T-helper 1 cell treated with Interleukin-12 subunit alpha and Interleukin-12 subunit beta and Interleukin-4 antibody, amounts not matched to agents 30 ng/mL and 1 ng/mL, for 36 hours (primary cell): ENCODE measurements around the gene BCCIP. TPM values are rescaled to one million over a fixed set of nuclear protein-coding genes. Genes with fewer than 3 reads are reported as not detected.

Source experiments
- intact Hi-C: fragments of 100-400 bp; cut with micrococcal nuclease; formaldehyde crosslinking; loops from one replicate; pipeline ENCODE4 v1.15.1; 2024
- total RNA-seq: library from RNA; stranded (reverse); gene quantifications from 2 replicates; pipeline ENCODE4 v1.2.3, GENCODE V29; 2022

The BCCIP gene
- total RNA-seq, 1 donor from 2014 or later: 66.4 TPM

- intact Hi-C loops: no loop called here
Observed at GRCh38 chr10:125797994-125798662, 25.2 kb upstream of the BCCIP start.

DNA sequence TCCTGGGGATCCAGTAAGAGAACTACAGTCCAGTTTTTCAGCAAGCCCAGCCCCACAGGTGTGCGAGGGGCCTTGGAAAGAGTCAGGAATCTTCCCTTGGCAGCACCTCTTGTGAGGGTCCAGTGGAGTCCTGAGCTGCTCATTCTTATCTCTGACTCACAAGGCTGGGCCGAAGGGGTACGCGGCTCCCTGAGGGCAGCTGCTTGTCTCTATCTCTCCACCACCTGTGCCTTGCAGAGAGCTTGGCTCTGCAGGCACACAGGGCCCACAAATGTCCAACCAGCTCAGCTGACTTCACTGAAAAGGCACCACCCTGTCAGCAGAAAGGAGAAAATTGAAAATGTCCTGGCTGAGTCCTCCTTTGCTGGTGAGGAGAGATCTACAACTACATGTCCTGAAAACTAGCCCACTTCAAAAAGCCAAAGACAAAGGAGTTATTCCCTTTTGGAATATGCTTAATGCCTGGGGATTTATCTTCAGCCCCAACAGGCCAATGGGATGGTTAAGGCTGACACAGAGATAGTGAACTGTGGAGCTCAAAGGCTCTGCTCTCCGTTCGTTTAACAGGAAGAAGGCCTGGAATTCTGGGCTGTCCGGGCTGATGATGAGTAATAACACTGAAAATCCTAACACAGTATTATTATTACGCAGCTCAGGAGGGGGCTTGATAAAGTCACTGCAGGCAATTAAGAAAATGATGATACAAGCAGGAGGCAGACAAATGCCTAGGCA is 23.7 kb upstream of the BCCIP start:
- intact Hi-C loops: no loop called here

GRCh38 chr10:125801574-125801973 is 21.8 kb upstream of the BCCIP start:
- intact Hi-C loops: no loop called here

DNA sequence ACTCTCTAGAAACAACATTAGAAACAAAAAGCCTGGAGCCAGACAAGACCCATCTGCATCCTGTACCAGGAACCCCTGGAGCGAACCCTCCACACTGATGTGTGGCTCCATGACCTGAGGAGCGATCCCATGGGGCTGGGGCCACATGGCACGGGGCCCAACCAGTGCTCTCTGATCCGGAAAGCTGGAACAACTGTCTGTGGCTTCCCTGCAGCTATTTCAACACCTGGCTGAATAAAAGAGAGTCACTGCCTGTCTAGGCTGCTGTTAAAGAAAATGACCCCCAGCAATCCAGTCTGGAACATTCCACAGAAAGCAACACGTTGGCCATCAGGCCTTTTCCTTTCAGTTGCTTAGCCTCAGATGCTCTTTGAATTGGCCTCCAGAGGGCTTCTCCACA is 21.2 kb upstream of the BCCIP start:
- intact Hi-C loops: no loop called here

- intact Hi-C loops: no loop called here
Observed at GRCh38 chr10:125802739-125803138, 20.6 kb upstream of the BCCIP start.

DNA sequence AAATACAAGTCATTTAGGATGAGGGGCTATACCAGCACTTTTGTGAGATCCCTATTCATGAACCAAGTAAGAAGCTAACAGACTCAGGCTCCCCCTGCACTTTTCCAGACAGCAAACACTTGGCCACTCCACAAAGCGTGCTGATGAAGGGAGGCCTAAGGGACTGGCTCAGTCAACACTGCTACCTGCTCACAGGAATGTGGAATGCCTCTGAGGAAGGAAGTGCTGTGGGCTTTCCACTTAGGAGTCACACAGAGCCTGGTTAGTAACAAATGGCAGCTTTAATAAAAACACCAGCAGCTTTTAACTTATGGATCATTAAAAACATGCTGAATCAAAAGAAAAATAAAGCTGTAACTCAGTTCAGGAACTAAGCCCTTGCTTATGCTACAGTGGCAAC is 15.3 kb upstream of the BCCIP start:
- intact Hi-C loops: no loop called here

DNA sequence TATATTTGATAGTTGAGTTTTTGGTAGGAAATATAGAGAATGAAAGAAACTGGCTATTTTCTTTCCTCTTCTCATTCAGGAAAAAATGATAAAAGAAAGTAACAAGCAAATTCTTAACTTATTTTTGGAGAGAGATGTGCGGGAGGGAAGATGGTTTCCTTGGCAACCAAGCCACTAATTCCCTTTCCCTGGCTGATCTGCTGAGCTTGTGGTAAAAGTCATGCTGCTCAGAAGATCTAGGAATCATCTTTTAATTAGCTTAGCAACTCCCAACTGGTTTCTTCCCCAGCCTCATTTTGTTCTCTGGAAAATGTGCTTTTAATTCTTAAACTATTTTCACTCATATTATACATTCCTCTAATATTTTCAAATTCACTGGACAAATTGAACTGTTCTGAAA is 12.1 kb upstream of the BCCIP start:
- intact Hi-C loops: no loop called here

GRCh38 chr10:125812128-125812750 is 11.1 kb upstream of the BCCIP start:
- intact Hi-C loops: no loop called here

- intact Hi-C loops: no loop called here
Observed at GRCh38 chr10:125815764-125816163, 7.6 kb upstream of the BCCIP start.

DNA sequence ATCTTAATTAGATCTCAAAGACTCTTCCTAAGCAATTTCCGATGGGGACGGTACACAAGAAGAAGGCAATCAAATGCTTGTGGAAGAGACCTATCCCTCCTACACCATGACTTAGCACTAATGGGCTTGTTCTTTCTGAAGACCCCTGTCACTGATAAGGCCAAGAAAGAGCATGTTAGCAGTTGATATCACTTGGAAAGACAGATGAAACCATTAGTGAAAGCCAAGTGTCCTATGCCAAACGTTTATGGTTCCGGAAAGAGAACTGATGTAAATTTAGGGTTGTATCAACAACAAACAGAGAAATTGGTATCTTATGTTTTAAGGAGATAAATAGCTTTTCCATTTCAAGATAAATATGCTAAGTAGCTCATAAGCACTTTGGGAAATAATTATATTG is 6.8 kb upstream of the BCCIP start:
- intact Hi-C loops: no loop called here

GRCh38 chr10:125817337-125817946 is 5.9 kb upstream of the BCCIP start:
- intact Hi-C loops: no loop called here

DNA sequence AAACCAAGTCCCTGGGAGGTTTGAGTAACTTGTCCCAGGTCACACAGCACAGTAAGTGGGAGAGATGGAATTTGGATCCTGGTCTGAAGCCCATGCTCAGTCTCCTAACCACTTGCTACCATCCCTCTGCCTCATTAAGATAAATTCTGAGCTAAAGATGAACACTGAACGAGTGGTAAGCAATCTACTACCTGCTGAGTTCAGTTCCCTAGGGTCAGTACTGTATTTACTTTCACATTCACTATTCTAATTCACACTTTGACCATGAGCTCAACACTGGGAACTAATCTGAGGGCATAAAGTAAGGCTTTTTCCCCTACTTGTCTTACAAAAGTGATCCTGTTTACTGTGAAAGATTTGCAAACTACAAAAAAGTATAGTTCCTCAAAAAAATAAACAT is 2.6 kb upstream of the BCCIP start:
- intact Hi-C loops: loop anchor here (5.0 kb wide), 2 partner anchors 222 to 1018 kb away; partner anchors contain the start of gene ABRAXAS2

- intact Hi-C loops: loop anchor here (1.0 to 5.0 kb wide), 6 partner anchors 73 to 1405 kb away; partner anchors contain the start of genes ABRAXAS2, EDRF1, FANK1 and OAT
Observed at GRCh38 chr10:125823663-125824251, 411 bp downstream of the BCCIP start.

- intact Hi-C loops: loop anchor here (5.0 kb wide), 2 partner anchors 218 to 1022 kb away; partner anchors contain the start of gene ABRAXAS2
Observed at GRCh38 chr10:125824736-125825135, 1.4 kb downstream of the BCCIP start.

DNA sequence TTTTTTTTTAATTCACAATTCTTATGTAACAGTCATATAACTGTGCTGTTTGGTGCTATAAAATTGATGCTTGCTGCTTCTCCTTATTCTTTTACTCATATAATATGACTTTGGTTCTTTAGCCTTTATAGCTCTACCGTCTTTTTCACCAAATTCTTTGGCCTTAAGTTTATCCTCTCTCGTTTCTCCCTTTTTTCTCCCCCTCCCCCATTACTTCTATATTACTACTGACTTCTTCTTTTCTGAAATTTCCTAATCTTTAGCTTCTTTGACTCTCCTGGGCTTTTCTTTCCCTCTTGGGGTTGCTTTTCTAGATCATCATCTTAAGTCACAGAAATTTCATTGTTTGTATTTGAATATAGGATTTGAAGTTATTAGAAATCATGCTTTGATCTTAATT is 3.8 kb downstream of the BCCIP start:
- intact Hi-C loops: no loop called here

DNA sequence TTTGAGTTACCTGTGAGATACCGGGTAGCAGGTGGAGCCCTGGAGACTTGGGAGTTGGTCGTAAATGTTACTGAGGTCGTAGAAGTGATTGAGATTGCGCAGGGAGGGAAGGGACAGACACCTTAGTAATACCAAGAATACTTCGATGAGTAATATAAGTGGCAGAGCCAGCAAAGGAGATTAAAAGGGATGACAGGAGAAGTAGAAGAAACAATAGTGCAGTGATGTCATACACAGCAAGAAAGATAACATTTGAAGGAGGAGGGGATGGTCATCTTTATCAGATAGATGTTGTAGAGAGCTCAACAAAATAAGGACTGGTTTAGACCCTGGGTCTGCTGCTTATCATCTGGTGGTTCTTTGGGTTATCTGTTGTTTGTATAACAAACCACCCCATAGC is 5.0 kb downstream of the BCCIP start:
- intact Hi-C loops: no loop called here

DNA sequence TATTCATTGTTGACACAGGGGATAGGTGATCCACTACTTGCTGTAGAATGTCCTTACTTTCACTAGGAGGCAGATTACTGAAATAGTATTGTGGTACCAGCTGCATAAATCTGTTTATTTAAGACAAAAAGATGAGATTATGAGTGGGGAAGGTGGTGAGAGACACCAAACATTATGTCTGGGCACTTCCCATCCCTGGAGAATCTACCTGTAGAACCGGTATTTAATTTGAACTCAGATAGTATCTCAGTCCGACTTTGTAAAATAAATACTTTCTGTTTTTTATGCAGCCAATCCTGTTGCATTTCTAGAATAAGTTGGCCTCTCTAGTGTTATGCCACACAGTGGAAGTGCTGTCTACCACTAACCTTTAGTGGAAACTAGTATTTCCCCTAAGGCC is 13.4 kb downstream of the BCCIP start:
- intact Hi-C loops: no loop called here

DNA sequence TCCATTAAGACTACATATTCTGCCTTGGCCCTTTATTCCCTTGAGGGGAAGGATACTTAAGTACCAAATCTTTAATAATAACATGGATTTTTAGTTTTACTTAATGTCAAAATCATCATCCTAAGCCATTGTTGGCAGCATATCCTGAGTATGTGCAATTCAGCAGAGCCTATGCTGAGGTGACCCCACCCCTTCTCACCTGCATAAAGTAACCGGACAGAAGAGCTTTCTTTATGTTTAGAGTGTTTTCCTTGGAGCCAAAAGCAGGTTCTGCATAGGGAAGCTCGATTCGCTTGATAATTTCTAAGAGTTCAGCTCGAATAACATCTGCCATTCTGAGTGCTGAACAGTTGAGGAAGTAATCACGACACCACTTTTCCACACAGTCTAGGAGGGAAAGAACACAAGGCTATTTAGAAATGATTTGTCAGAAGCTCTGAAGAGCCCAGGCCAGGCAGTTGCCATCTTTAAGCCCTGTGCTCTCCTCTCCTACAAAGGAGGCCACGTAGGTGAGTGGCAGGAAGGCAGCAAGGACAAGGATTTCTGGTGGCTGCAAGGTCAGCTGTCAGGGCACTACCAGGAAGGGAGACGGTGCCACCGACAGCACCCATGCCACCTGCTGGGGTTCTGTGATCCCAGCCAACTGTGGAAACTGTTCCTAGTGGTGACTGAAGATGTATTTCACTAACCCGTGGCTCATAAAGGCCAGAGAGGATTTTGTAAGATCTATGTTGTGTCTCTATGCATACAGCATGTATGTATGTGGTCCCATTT is 15.6 kb downstream of the BCCIP start:
- intact Hi-C loops: no loop called here

- intact Hi-C loops: no loop called here
Observed at GRCh38 chr10:125840406-125840805, 17.1 kb downstream of the BCCIP start.

- intact Hi-C loops: no loop called here
Observed at GRCh38 chr10:125840955-125841354, 17.6 kb downstream of the BCCIP start.
